K562 (cell line): ENCODE data around the gene SCG3. TPM values are rescaled to one million over a fixed set of nuclear protein-coding genes. Genes with fewer than 3 reads are reported as not detected.

Source experiments
- ARID4B ChIP-seq: sonication (generic); formaldehyde crosslinking; IDR thresholded peaks from 2 replicates; pipeline ENCODE4 v1.8.0; 2022; ENCODE audit warnings: mild to moderate bottlenecking, missing genetic modification reagents
- CREB3L1 ChIP-seq: fragments of 450-650 bp; IDR thresholded peaks from 2 replicates; pipeline ENCODE4 v1.6.1; 2014; ENCODE audit warnings: low read depth, mild to moderate bottlenecking, moderate library complexity, borderline replicate concordance
- CSDE1 ChIP-seq, 2 experiments: fragments of 450-650 bp; IDR thresholded peaks; 2 replicates each; pipeline ENCODE4 v1.6.1; 2016; ENCODE audit warnings: mild to moderate bottlenecking in 1 of 2
- EP300 ChIP-seq: IDR thresholded peaks from 2 replicates; pipeline ENCODE4 v1.6.1; 2012; ENCODE audit warnings: low read length, improper control_type of control experiment
- FOXA3 ChIP-seq, 2 experiments: fragments of 450-650 bp in 1 of 2; sonication (generic) in 1 of 2; formaldehyde crosslinking; IDR thresholded peaks in 1 of 2; conservative IDR thresholded peaks in 1 of 2; 2 replicates each; pipeline versions ENCODE4 v1.4.0 to v1.8.0; 2020 to 2022; ENCODE audit warnings: mild to moderate bottlenecking in 2 of 2, missing genetic modification reagents in 1 of 2
- GABPB2 ChIP-seq: fragments of 250-450 bp; sonication (Bioruptor Pico); conservative IDR thresholded peaks from 2 replicates; pipeline ENCODE4 v1.5.1; 2021; ENCODE audit warnings: mild to moderate bottlenecking
- HDAC2 ChIP-seq: fragments of 450-650 bp; IDR thresholded peaks from 2 replicates; pipeline ENCODE4 v1.6.1; 2016; ENCODE audit warnings: mild to moderate bottlenecking
- JUND ChIP-seq, 2 experiments: IDR thresholded peaks; 2 replicates in 1 of 2; 3 replicates in 1 of 2; pipeline ENCODE4 v1.6.1; 2011; ENCODE audit warnings: borderline replicate concordance in 2 of 2, low read depth in 2 of 2, low read length in 2 of 2, improper control_type of control experiment in 1 of 2, missing biosample characterization in 1 of 2, missing genetic modification characterization in 1 of 2, missing genetic modification reagents in 1 of 2
- MAZ ChIP-seq, 2 experiments: fragments of 450-650 bp in 1 of 2; sonication (generic) in 1 of 2; formaldehyde crosslinking; IDR thresholded peaks in 1 of 2; conservative IDR thresholded peaks in 1 of 2; 2 replicates each; pipeline versions ENCODE4 v1.4.0 to v1.5.0; 2020; ENCODE audit warnings: mild to moderate bottlenecking in 1 of 2, missing genetic modification reagents in 1 of 2
- PHTF2 ChIP-seq: fragments of 250-450 bp; sonication (Bioruptor Pico); IDR thresholded peaks from 2 replicates; pipeline ENCODE4 v1.5.0; 2021; ENCODE audit warnings: mild to moderate bottlenecking
- SMARCE1 ChIP-seq: fragments of 450-650 bp; IDR thresholded peaks from 2 replicates; pipeline ENCODE4 v1.7.1; 2016; ENCODE audit warnings: mild to moderate bottlenecking
- SOX6 ChIP-seq: fragments of 450-650 bp; IDR thresholded peaks from 2 replicates; pipeline ENCODE4 v1.6.1; 2014; ENCODE audit warnings: mild to moderate bottlenecking
- TFAM ChIP-seq: fragments of 250-450 bp; sonication (Bioruptor Pico); conservative IDR thresholded peaks from 2 replicates; pipeline ENCODE4 v1.5.0; 2021; ENCODE audit warnings: mild to moderate bottlenecking, moderate library complexity
- ZBTB11 ChIP-seq, 3 experiments: fragments of 200-800 bp in 1 of 3; fragments of 250-450 bp in 1 of 3; fragments of 450-650 bp in 1 of 3; sonication (Bioruptor Pico) in 1 of 3; sonication (Bioruptor generic) in 1 of 3; formaldehyde crosslinking in 1 of 3; IDR thresholded peaks; 2 replicates each; pipeline versions ENCODE4 v1.6.1 to v1.8.0; 2016 to 2022; ENCODE audit warnings: mild to moderate bottlenecking in 2 of 3, missing genetic modification characterization in 2 of 3, missing compliant biosample characterization in 1 of 3, moderate library complexity in 1 of 3
- ZKSCAN3 ChIP-seq: fragments of 250-450 bp; sonication (Bioruptor Pico); IDR thresholded peaks from 2 replicates; pipeline ENCODE4 v1.4.0; 2020
- ZNF740 ChIP-seq, 3 experiments: fragments of 200-800 bp in 1 of 3; sonication (Bioruptor generic) in 1 of 3; sonication (generic) in 1 of 3; formaldehyde crosslinking in 1 of 3; IDR thresholded peaks; 2 replicates each; pipeline versions ENCODE4 v1.6.1 to v1.8.0; 2016 to 2022; ENCODE audit warnings: mild to moderate bottlenecking in 2 of 3, missing compliant biosample characterization in 2 of 3, missing genetic modification characterization in 2 of 3, missing genetic modification reagents in 1 of 3
- polyA plus RNA-seq, 8 experiments: library from polyadenylated mRNA; depleted of rRNA in 4 of 8; stranded (reverse) in 5 of 8; unstranded in 3 of 8; fragments of >200 nt; fragmentation: Nextera tagmentation in 2 of 8; fragmentation: Illumina TruSeq in 1 of 8; extraction: Ambion mirVana in 2 of 8; extraction: Trizol in 1 of 8; gene quantifications; 2 replicates each; pipeline versions ENCODE4 v1.2.1 to v1.2.3, GENCODE V29; 2011 to 2014; ENCODE audit warnings: inconsistent platforms in 1 of 8, missing spikeins in 1 of 8
- total RNA-seq, 7 experiments: library from RNA; depleted of rRNA in 6 of 7; stranded (reverse); fragments of >200 nt in 6 of 7; fragmentation: Illumina TruSeq in 2 of 7; extraction: Trizol in 2 of 7; gene quantifications; 2 replicates each; pipeline versions ENCODE4 v1.2.1 to v1.2.3, GENCODE V29; 2011 to 2021; ENCODE audit warnings: low replicate concordance in 1 of 7

Gene SCG3
- total and polyA plus RNA-seq, 9 of the 15 experiments (the other 6 are each of a cell fraction or from before 2014, with no cell fraction given) = 13.0 to 43.8 (median 21.0) TPM

- no peak for TF ChIP-seq ZNF740 (CRISPR knock-in tag; IDR thresholded peaks at IDR 0.05)
- peak in 1 of 2 experiments; percentile 45; a peak in 1 of 4 replicates for TF ChIP-seq ZNF740 (tag; IDR thresholded peaks at IDR 0.05)
- TF ChIP-seq ZKSCAN3 (CRISPR knock-in tag) = no peak
- TF ChIP-seq ARID4B (CRISPR knock-in tag) = no peak
- TF ChIP-seq GABPB2 (CRISPR knock-in tag) = no peak
- TF ChIP-seq CREB3L1 = no peak
- TF ChIP-seq TFAM = no peak
- TF ChIP-seq JUND (IDR thresholded peaks at IDR 0.05; ENCODE audit: borderline replicate concordance, low read depth, low read length) = peak; percentile 79
- TF ChIP-seq JUND (tag; IDR thresholded peaks at IDR 0.05; ENCODE audit: borderline replicate concordance, low read depth, low read length) = peak; percentile 57; the same call in 1 of the 3 replicates
- TF ChIP-seq MAZ (CRISPR knock-in tag; conservative IDR thresholded peaks at IDR 0.05 in 1 of 2, IDR thresholded peaks at IDR 0.05 in 1 of 2) = peak; percentile 14 to 25; a peak in 1 of 4 replicates
- TF ChIP-seq ZBTB11 (CRISPR knock-in tag; IDR thresholded peaks at IDR 0.05) = no peak
- TF ChIP-seq SMARCE1 = peak; percentile 75
- TF ChIP-seq EP300 = peak; percentile 16; the same call in 1 of the 2 replicates
- TF ChIP-seq FOXA3 (CRISPR knock-in tag; conservative IDR thresholded peaks at IDR 0.05 in 1 of 2, IDR thresholded peaks at IDR 0.05 in 1 of 2) = peak; percentile 62 to 74; a peak in 3 of 4 replicates
- TF ChIP-seq CSDE1 (IDR thresholded peaks at IDR 0.05) = no peak
- peak; percentile 22; the same call in 1 of the 2 replicates for TF ChIP-seq HDAC2
- peak; percentile 26; the same call in 1 of the 2 replicates for TF ChIP-seq SOX6
- TF ChIP-seq PHTF2 (CRISPR knock-in tag) = no peak
Observed at GRCh38 chr15:51672155-51672687, 9.1 kb upstream of the SCG3 start (continued).
